Dermis blood vessel endothelial cell (primary cell): ENCODE data around the gene PCDH19. TPM values are rescaled to one million over a fixed set of nuclear protein-coding genes. Genes with fewer than 3 reads are reported as not detected.

Experiments
- DNase-seq: peaks from one replicate; pipeline ENCODE4 v3.0.0; 2010
- total RNA-seq: library from RNA; depleted of rRNA; stranded (reverse); fragments of >200 nt; gene quantifications from 2 replicates; pipeline ENCODE4 v1.2.3, GENCODE V29; 2014

PCDH19 gene
- total RNA-seq, 1 donor from 2014 or later: 0.68 TPM

- no peak for DNase-seq
Measured at GRCh38 chrX:100405424-100405823, 4.6 kb downstream of the PCDH19 start.

GRCh38 chrX:100404851-100405250 is 5.2 kb downstream of the PCDH19 start:
- DNase-seq: no peak

- DNase-seq: no peak
Measured at GRCh38 chrX:100395781-100396180, 14.3 kb downstream of the PCDH19 start.

GRCh38 chrX:100381619-100382018 is 28.5 kb downstream of the PCDH19 start:
- no peak for DNase-seq

GRCh38 chrX:100379388-100379986 is 30.6 kb downstream of the PCDH19 start:
- peak; percentile 36 for DNase-seq

GRCh38 chrX:100377826-100378225 is 32.2 kb downstream of the PCDH19 start:
- no peak for DNase-seq

- no peak for DNase-seq
Measured at GRCh38 chrX:100376576-100376975, 33.5 kb downstream of the PCDH19 start.

- DNase-seq: no peak
Measured at GRCh38 chrX:100373673-100374072, 36.4 kb downstream of the PCDH19 start.

- DNase-seq: peak; percentile 28
Measured at GRCh38 chrX:100368167-100368566, 41.9 kb downstream of the PCDH19 start.

GRCh38 chrX:100363896-100364295 is 46.2 kb downstream of the PCDH19 start:
- DNase-seq: no peak

- DNase-seq: no peak
Measured at GRCh38 chrX:100358766-100359165, 51.3 kb downstream of the PCDH19 start.

- no peak for DNase-seq
Measured at GRCh38 chrX:100356351-100356896, 53.6 kb downstream of the PCDH19 start.

- DNase-seq: no peak
Measured at GRCh38 chrX:100355680-100356079, 54.4 kb downstream of the PCDH19 start.

GRCh38 chrX:100353326-100353725 is 56.7 kb downstream of the PCDH19 start:
- DNase-seq: no peak

GRCh38 chrX:100350704-100351489 is 59.2 kb downstream of the PCDH19 start:
- no peak for DNase-seq

- no peak for DNase-seq
Measured at GRCh38 chrX:100349391-100349790, 60.7 kb downstream of the PCDH19 start.

- DNase-seq: no peak
Measured at GRCh38 chrX:100341142-100341510, 68.9 kb downstream of the PCDH19 start.

- DNase-seq: no peak
Measured at GRCh38 chrX:100340491-100341141, 69.5 kb downstream of the PCDH19 start.

GRCh38 chrX:100328351-100328750 is 81.7 kb downstream of the PCDH19 start:
- no peak for DNase-seq

- no peak for DNase-seq
Measured at GRCh38 chrX:100319716-100320115, 90.4 kb downstream of the PCDH19 start.

- no peak for DNase-seq
Measured at GRCh38 chrX:100316987-100317386, 93.1 kb downstream of the PCDH19 start.

GRCh38 chrX:100315566-100315965 is 94.5 kb downstream of the PCDH19 start:
- no peak for DNase-seq

GRCh38 chrX:100299559-100299958 is 110.5 kb downstream of the PCDH19 start:
- no peak for DNase-seq

- no peak for DNase-seq
Measured at GRCh38 chrX:100297728-100298127, 112.3 kb downstream of the PCDH19 start.
